Mesendoderm (in vitro differentiated cells): Measurements from ENCODE around the gene KLK1.

Experiments
- DNase-seq: peaks from one replicate; pipeline ENCODE4 v3.0.0; 2013
- H2AK5ac ChIP-seq: 2 replicates; pipeline ENCODE4 v1.6.1; 2013; ENCODE audit warnings: low read length, inconsistent platforms
- H2BK120ac ChIP-seq: 2 replicates; pipeline ENCODE4 v1.6.1; 2013; ENCODE audit warnings: low read depth, mild to moderate bottlenecking, low read length, moderate library complexity, mixed read lengths
- H2BK15ac ChIP-seq: replicated peaks from 2 replicates; pipeline ENCODE4 v1.6.1; 2013; ENCODE audit warnings: low read depth, mild to moderate bottlenecking, moderate library complexity
- H2BK5ac ChIP-seq: 2 replicates; pipeline ENCODE4 v1.6.1; 2013; ENCODE audit warnings: low read length, inconsistent platforms
- H3K18ac ChIP-seq: 2 replicates; pipeline ENCODE4 v1.6.1; 2013; ENCODE audit warnings: mild to moderate bottlenecking, low read length, mixed read lengths
- H3K23ac ChIP-seq: one replicate; pipeline ENCODE4 v1.6.1; 2013; ENCODE audit warnings: low read length
- H3K27ac ChIP-seq: 2 replicates; pipeline ENCODE4 v1.5.1; 2013; ENCODE audit warnings: low read depth, mild to moderate bottlenecking, inconsistent platforms, low read length, moderate library complexity
- H3K27me3 ChIP-seq: 2 replicates; pipeline ENCODE4 v1.6.1; 2013; ENCODE audit warnings: low read length, control low read depth, mild to moderate bottlenecking, inconsistent platforms; ENCODE audit not compliant: insufficient read depth, poor library complexity
- H3K36me3 ChIP-seq: 2 replicates; pipeline ENCODE4 v1.6.1; 2013; ENCODE audit warnings: low read length, inconsistent platforms; ENCODE audit not compliant: control insufficient read depth, insufficient read depth
- H3K4ac ChIP-seq: one replicate; pipeline ENCODE4 v1.6.1; 2013; ENCODE audit warnings: low read depth, mild to moderate bottlenecking, low read length, moderate library complexity
- H3K4me1 ChIP-seq: 2 replicates; pipeline ENCODE4 v1.6.1; 2013; ENCODE audit warnings: low read depth, low read length, inconsistent platforms; ENCODE audit not compliant: control insufficient read depth
- H3K4me2 ChIP-seq: 2 replicates; pipeline ENCODE4 v1.6.1; 2013; ENCODE audit warnings: low read length
- H3K4me3 ChIP-seq: 2 replicates; pipeline ENCODE4 v1.5.1; 2013; ENCODE audit warnings: mild to moderate bottlenecking, low read length
- H3K56ac ChIP-seq: one replicate; pipeline ENCODE4 v1.6.1; 2013; ENCODE audit warnings: low read length
- H3K79me1 ChIP-seq: 2 replicates; pipeline ENCODE4 v1.6.1; 2013; ENCODE audit warnings: low read length, inconsistent platforms
- H3K79me2 ChIP-seq: 2 replicates; pipeline ENCODE4 v1.6.1; 2013; ENCODE audit warnings: mild to moderate bottlenecking, low read length; ENCODE audit not compliant: control insufficient read depth, insufficient read depth
- H3K9ac ChIP-seq: 2 replicates; pipeline ENCODE4 v1.6.1; 2013; ENCODE audit warnings: low read length, inconsistent platforms
- H4K5ac ChIP-seq: one replicate; pipeline ENCODE4 v1.6.1; 2013; ENCODE audit warnings: low read length
- H4K8ac ChIP-seq: one replicate; pipeline ENCODE4 v1.6.1; 2013; ENCODE audit warnings: low read depth, mild to moderate bottlenecking, control low read depth, low read length, moderate library complexity
- WGBS: extraction: QIAGEN DNeasy Blood & Tissue Kit; methylation state at CpG from one replicate; pipeline ENCODE4 v1.1.7; 2013; ENCODE audit warnings: low lambda C conversion rate, missing lambda C conversion rate; ENCODE audit not compliant: insufficient coverage; ENCODE audit errors: extremely low coverage; 5-methylcytosine and 5-hydroxymethylcytosine counted together

The KLK1 gene

DNA sequence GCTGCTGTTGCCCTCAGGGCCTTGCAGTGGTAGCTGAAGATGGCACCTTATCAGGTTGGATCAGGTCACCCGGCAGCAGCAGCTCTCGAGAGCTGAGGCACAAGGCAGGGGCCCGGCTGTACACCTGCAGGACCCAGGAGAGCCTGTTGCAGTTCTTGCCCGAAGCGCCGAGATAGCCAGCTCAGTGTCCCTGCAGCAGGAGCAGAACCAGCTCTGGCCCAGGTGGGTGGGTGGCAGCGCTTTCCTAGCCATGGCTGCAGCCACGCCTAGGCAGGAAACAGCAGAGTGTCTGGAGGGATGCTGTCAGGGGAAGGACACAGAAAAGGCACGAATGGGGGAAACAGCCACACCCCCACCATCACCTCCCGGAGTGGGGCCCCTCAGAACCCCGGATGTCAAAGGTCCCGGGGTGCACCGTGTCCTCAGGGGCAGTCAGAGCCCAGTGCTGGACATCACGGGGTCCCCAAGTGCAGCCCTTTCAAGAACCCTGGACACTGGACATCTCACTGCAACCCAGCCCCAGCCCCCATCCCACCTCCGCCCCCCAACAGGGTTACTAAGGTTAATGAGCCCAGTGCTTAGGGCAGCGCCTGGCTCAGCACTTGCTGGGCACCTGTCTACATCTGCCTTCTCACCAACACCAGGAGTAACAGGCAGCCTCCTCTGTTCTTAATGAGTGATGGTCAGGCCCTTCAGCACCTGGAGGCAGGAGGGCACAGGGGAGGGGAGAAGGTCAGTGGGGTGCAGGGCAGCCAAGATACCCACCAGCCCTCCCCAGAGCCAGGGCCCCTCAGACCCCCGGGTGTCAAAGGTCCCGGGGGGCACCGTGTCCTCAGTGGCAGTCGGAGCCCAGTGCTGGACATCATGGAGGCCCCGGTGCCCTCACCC, 24.7 kb downstream of the KLK1 start:
- H2BK120ac ChIP-seq, result no peak overlapping the region
- no CpG with 5 or more reads among the region's 21 CpGs for WGBS
- peaks cover 31% of the 10 kb centered on the region for H3K36me3 ChIP-seq
- H3K56ac ChIP-seq, result no peak overlapping the region
- peak overlapping the region; percentile 45 for H3K23ac ChIP-seq
- H2BK5ac ChIP-seq, result no peak overlapping the region
- H3K18ac ChIP-seq, result no peak overlapping the region
- peaks cover 41% of the 10 kb centered on the region for H3K79me2 ChIP-seq
- H4K5ac ChIP-seq, result no peak overlapping the region
- no peaks in the 10 kb centered on the region for H3K27me3 ChIP-seq
- no peaks in the 10 kb centered on the region for H3K4me1 ChIP-seq
- no peak overlapping the region for H3K9ac ChIP-seq
- H3K4me2 ChIP-seq, result no peak overlapping the region
- H2AK5ac ChIP-seq, result no peak overlapping the region
- no peak overlapping the region for H3K4ac ChIP-seq
- no peak overlapping the region for H3K27ac ChIP-seq
- no peak overlapping the region for H4K8ac ChIP-seq
- no peak overlapping the region for H3K4me3 ChIP-seq
- DNase-seq, result no peak
- peaks cover 8% of the 10 kb centered on the region for H3K79me1 ChIP-seq
- no peak overlapping the region for H2BK15ac ChIP-seq

DNA sequence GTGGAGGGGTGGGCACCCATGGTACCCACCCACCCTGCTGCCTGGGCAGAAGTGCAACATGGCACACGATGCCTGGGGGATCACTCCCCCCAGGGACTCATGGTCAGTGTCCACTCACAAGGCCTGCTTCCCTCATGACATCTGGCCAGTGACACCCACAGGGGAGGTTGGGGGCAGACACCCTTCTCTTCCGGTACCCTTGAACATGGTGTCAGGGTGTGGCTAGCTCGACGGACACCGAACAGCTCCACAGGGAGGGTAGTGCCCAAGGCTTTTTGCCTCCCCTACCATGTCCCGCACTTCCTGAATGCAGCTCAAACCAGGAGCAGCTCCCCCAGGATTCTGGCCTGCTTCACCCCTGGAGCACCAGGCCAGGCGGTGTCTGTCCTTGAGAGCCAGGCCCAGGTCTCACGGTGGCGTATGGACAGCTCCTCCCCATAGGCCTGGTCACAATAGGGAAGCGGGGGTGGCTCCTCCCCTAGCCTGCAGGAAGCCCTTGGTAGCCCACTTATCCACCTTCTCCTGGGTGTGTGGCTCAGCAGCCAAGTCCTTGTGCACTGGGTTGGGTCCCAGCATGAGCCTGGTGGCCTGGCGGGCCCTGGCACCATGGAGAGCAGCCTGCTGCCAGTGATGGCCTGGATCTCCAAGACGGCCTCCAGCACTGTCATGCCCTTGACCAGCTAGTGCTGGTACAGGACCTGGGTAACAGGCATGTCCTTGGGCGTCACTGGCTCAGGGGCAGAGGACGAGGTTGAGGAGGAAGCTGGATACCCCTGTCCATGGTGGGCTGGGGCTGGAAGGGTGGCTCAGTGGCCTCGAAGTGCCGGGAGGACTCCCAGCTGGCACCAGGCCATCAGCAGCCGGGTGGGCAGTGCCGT, 25.6 kb downstream of the KLK1 start:
- Histone ChIP-seq H3K4ac (no peak overlapping the region), H2BK15ac (no peak overlapping the region), H2AK5ac (no peak overlapping the region), H4K8ac (no peak overlapping the region), H3K18ac (no peak overlapping the region), H3K79me1 (peaks cover 8% of the 10 kb centered on the region), H3K4me1 (no peaks in the 10 kb centered on the region), H3K27me3 (no peaks in the 10 kb centered on the region), H4K5ac (no peak overlapping the region), H3K27ac (no peak overlapping the region), H2BK120ac (no peak overlapping the region), H3K4me3 (no peak overlapping the region), H3K79me2 (peaks cover 32% of the 10 kb centered on the region), H3K9ac (no peak overlapping the region), H3K36me3 (peaks cover 31% of the 10 kb centered on the region), H3K4me2 (no peak overlapping the region), H3K23ac (no peak overlapping the region), H2BK5ac (no peak overlapping the region), H3K56ac (no peak overlapping the region)
- no CpG with 5 or more reads among the region's 18 CpGs for WGBS
- peak; percentile 38 for DNase-seq

- H3K4me2 ChIP-seq, result no peak overlapping the region
- H3K23ac ChIP-seq, result no peak overlapping the region
- H3K36me3 ChIP-seq, result peaks cover 31% of the 10 kb centered on the region
Observed at GRCh38 chr19:50797429-50797780, 26.2 kb downstream of the KLK1 start.

GRCh38 chr19:50796634-50797428, 26.8 kb downstream of the KLK1 start:
- Histone ChIP-seq H3K56ac (no peak overlapping the region), H3K23ac (no peak overlapping the region), H3K4me2 (no peak overlapping the region), H3K27ac (no peak overlapping the region), H2BK120ac (no peak overlapping the region), H3K4me1 (no peaks in the 10 kb centered on the region), H3K9ac (no peak overlapping the region), H3K36me3 (peaks cover 29% of the 10 kb centered on the region), H3K4me3 (no peak overlapping the region), H2BK15ac (no peak overlapping the region), H2BK5ac (no peak overlapping the region), H3K27me3 (no peaks in the 10 kb centered on the region), H4K8ac (no peak overlapping the region), H3K79me1 (peaks cover 6% of the 10 kb centered on the region), H4K5ac (no peak overlapping the region), H3K79me2 (peaks cover 20% of the 10 kb centered on the region), H3K4ac (no peak overlapping the region), H3K18ac (no peak overlapping the region), H2AK5ac (no peak overlapping the region)
- WGBS, result no CpG with 5 or more reads among the region's 8 CpGs
- DNase-seq, result no peak

More at GRCh38 chr19:50797429-50797780, 26.2 kb downstream of the KLK1 start:
- no peak overlapping the region for H3K27ac ChIP-seq
- no peaks in the 10 kb centered on the region for H3K27me3 ChIP-seq
- WGBS, result no CpG with 5 or more reads among the region's 7 CpGs
- H2BK120ac ChIP-seq, result no peak overlapping the region
- no peak overlapping the region for H4K5ac ChIP-seq
- no peak overlapping the region for H3K9ac ChIP-seq
- H3K4me1 ChIP-seq, result no peaks in the 10 kb centered on the region
- peaks cover 8% of the 10 kb centered on the region for H3K79me1 ChIP-seq
- H3K79me2 ChIP-seq, result peaks cover 26% of the 10 kb centered on the region
- H2BK15ac ChIP-seq, result no peak overlapping the region
- DNase-seq, result no peak
- H2AK5ac ChIP-seq, result no peak overlapping the region
- no peak overlapping the region for H2BK5ac ChIP-seq
- H4K8ac ChIP-seq, result no peak overlapping the region
- H3K56ac ChIP-seq, result no peak overlapping the region
- H3K4ac ChIP-seq, result no peak overlapping the region
- no peak overlapping the region for H3K4me3 ChIP-seq
- H3K18ac ChIP-seq, result no peak overlapping the region

- no CpG with 5 or more reads among the region's 9 CpGs for WGBS
- Histone ChIP-seq H3K23ac (no peak overlapping the region), H3K27ac (no peak overlapping the region), H2BK5ac (no peak overlapping the region), H3K79me1 (peaks cover 6% of the 10 kb centered on the region), H3K18ac (no peak overlapping the region), H3K4me1 (no peaks in the 10 kb centered on the region), H3K79me2 (peaks cover 18% of the 10 kb centered on the region), H4K8ac (no peak overlapping the region), H3K56ac (no peak overlapping the region), H2AK5ac (no peak overlapping the region), H2BK15ac (no peak overlapping the region), H3K4me2 (no peak overlapping the region), H3K4ac (no peak overlapping the region), H3K36me3 (peaks cover 27% of the 10 kb centered on the region), H3K9ac (no peak overlapping the region), H3K4me3 (no peak overlapping the region), H2BK120ac (no peak overlapping the region), H4K5ac (no peak overlapping the region), H3K27me3 (no peaks in the 10 kb centered on the region)
- no peak for DNase-seq
Observed at GRCh38 chr19:50796128-50796633, 27.4 kb downstream of the KLK1 start.
